Astrocyte (in vitro differentiated cells and primary cell): ENCODE data around the gene DCDC2C. TPM values are rescaled to one million over a fixed set of nuclear protein-coding genes. Genes with fewer than 3 reads are reported as not detected.

Source experiments
- DNase-seq: peaks from one replicate; pipeline ENCODE4 v3.0.0-alpha.2; 2010; ENCODE audit warnings: low read depth
- FAIRE-seq: peaks from 2 replicates; lab custom pipeline; 2011; peaks lifted over from hg19 to GRCh38; lab: Jason Lieb, UNC
- H2AFZ ChIP-seq: 2 replicates; pipeline ENCODE4 v1.6.0; 2012; ENCODE audit warnings: low read depth, low read length, inconsistent platforms
- H3K27ac ChIP-seq: 2 replicates; pipeline ENCODE4 v1.5.1; 2011; ENCODE audit warnings: low read depth, low read length, inconsistent platforms
- H3K27me3 ChIP-seq: 2 replicates; pipeline ENCODE4 v1.6.0; 2011; ENCODE audit warnings: low read length, inconsistent platforms; ENCODE audit not compliant: insufficient read depth
- H3K36me3 ChIP-seq: 2 replicates; pipeline ENCODE4 v1.5.1; 2011; ENCODE audit warnings: low read length, inconsistent platforms; ENCODE audit not compliant: insufficient read depth
- H3K4me1 ChIP-seq: 2 replicates; pipeline ENCODE4 v1.5.1; 2011; ENCODE audit warnings: low read length, inconsistent platforms; ENCODE audit not compliant: insufficient read depth
- H3K4me2 ChIP-seq: 2 replicates; pipeline ENCODE4 v1.6.0; 2012; ENCODE audit warnings: low read length, inconsistent platforms
- H3K4me3 ChIP-seq: 2 replicates; pipeline ENCODE4 v1.5.1; 2011; ENCODE audit warnings: low read depth, mild to moderate bottlenecking, low read length, inconsistent platforms; ENCODE audit not compliant: insufficient read depth
- H3K79me2 ChIP-seq: 2 replicates; pipeline ENCODE4 v1.6.0; 2012; ENCODE audit warnings: mild to moderate bottlenecking, low read length, inconsistent platforms; ENCODE audit not compliant: insufficient read depth
- H3K9ac ChIP-seq: 2 replicates; pipeline ENCODE4 v1.6.0; 2012; ENCODE audit warnings: mild to moderate bottlenecking, low read length, inconsistent platforms
- H3K9me3 ChIP-seq: 2 replicates; pipeline ENCODE4 v1.5.1; 2012; ENCODE audit warnings: low read depth, mild to moderate bottlenecking, low read length, inconsistent platforms; ENCODE audit not compliant: insufficient read depth
- H4K20me1 ChIP-seq: 2 replicates; pipeline ENCODE4 v1.6.0; 2012; ENCODE audit warnings: low read length, inconsistent platforms; ENCODE audit not compliant: insufficient read depth
- H3K27ac Mint-ChIP-seq: one replicate; pipeline ENCODE4 v1.8.0; 2021; ENCODE audit warnings: mild to moderate bottlenecking, mixed read lengths; ENCODE audit not compliant: unreplicated experiment
- H3K27me3 Mint-ChIP-seq: one replicate; pipeline ENCODE4 v1.8.0; 2021; ENCODE audit warnings: low read depth, mixed read lengths; ENCODE audit not compliant: unreplicated experiment
- H3K36me3 Mint-ChIP-seq: one replicate; pipeline ENCODE4 v1.8.0; 2021; ENCODE audit warnings: low read depth, mixed read lengths; ENCODE audit not compliant: unreplicated experiment
- H3K4me1 Mint-ChIP-seq: one replicate; pipeline ENCODE4 v1.8.0; 2021; ENCODE audit warnings: low read depth, mixed read lengths; ENCODE audit not compliant: unreplicated experiment
- H3K4me3 Mint-ChIP-seq: one replicate; pipeline ENCODE4 v1.8.0; 2021; ENCODE audit warnings: mild to moderate bottlenecking, moderate library complexity, mixed read lengths; ENCODE audit not compliant: unreplicated experiment
- H3K9me3 Mint-ChIP-seq: one replicate; pipeline ENCODE4 v1.8.0; 2021; ENCODE audit warnings: mild to moderate bottlenecking, mixed read lengths; ENCODE audit not compliant: unreplicated experiment
- CTCF ChIP-seq: IDR thresholded peaks from 2 replicates; pipeline ENCODE4 v1.5.1; 2011; ENCODE audit warnings: low read depth, mild to moderate bottlenecking, inconsistent platforms, low read length, moderate library complexity; ENCODE audit not compliant: insufficient read depth
- EZH2 ChIP-seq: IDR thresholded peaks from 2 replicates; pipeline ENCODE4 v1.6.1; 2012; ENCODE audit warnings: mild to moderate bottlenecking, low read length, inconsistent platforms; ENCODE audit not compliant: insufficient read depth
- total RNA-seq: library from RNA; stranded (reverse); gene quantifications from 2 replicates; pipeline ENCODE4 v1.2.1, GENCODE V29; 2021

The DCDC2C gene
- total RNA-seq, 1 donor from 2014 or later, result not detected

GRCh38 chr2:3770724-3771415 is 67.5 kb downstream of the DCDC2C start:
- Mint-ChIP-seq H3K27me3 (peaks cover 10% of the 10 kb centered on the region), H3K4me3 (no peak overlapping the region)
- no peak overlapping the region for H3K4me3 ChIP-seq

GRCh38 chr2:3771576-3771975 is 68.2 kb downstream of the DCDC2C start:
- Histone ChIP-seq H3K4me1 (no peaks in the 10 kb centered on the region), H3K9me3 (peaks cover 3% of the 10 kb centered on the region), H3K79me2 (no peaks in the 10 kb centered on the region), H3K4me2 (no peak overlapping the region), H3K4me3 (no peak overlapping the region), H4K20me1 (no peaks in the 10 kb centered on the region), H2AFZ (no peak overlapping the region), H3K27ac (no peak overlapping the region), H3K27me3 (peaks cover 2% of the 10 kb centered on the region), H3K36me3 (no peaks in the 10 kb centered on the region), H3K9ac (no peak overlapping the region)
- Mint-ChIP-seq H3K27ac (no peak overlapping the region), H3K4me1 (no peaks in the 10 kb centered on the region), H3K9me3 (peaks cover 6% of the 10 kb centered on the region), H3K4me3 (no peak overlapping the region), H3K36me3 (no peaks in the 10 kb centered on the region), H3K27me3 (peaks cover 13% of the 10 kb centered on the region)
- FAIRE-seq, result no peak
- DNase-seq, result no peak
- TF ChIP-seq CTCF (no peak), EZH2 (no peak)

More at GRCh38 chr2:3770724-3771415, 67.5 kb downstream of the DCDC2C start:
- peaks cover under 1% of the 10 kb centered on the region for H3K9me3 Mint-ChIP-seq
- Histone ChIP-seq H3K27me3 (peaks cover 2% of the 10 kb centered on the region), H3K36me3 (no peaks in the 10 kb centered on the region), H3K27ac (no peak overlapping the region), H3K4me1 (no peaks in the 10 kb centered on the region), H3K9me3 (peaks cover 3% of the 10 kb centered on the region), H3K79me2 (no peaks in the 10 kb centered on the region), H2AFZ (no peak overlapping the region), H4K20me1 (no peaks in the 10 kb centered on the region), H3K9ac (no peak overlapping the region), H3K4me2 (no peak overlapping the region)
- DNase-seq (no peak), FAIRE-seq (no peak)
- no peaks in the 10 kb centered on the region for H3K36me3 Mint-ChIP-seq
- TF ChIP-seq EZH2 (no peak), CTCF (no peak)
- no peaks in the 10 kb centered on the region for H3K4me1 Mint-ChIP-seq
- no peak overlapping the region for H3K27ac Mint-ChIP-seq

- Histone ChIP-seq H3K36me3 (no peaks in the 10 kb centered on the region), H3K9ac (no peak overlapping the region), H3K27me3 (no peaks in the 10 kb centered on the region), H3K4me2 (no peak overlapping the region), H3K4me1 (no peaks in the 10 kb centered on the region), H3K9me3 (peaks cover 3% of the 10 kb centered on the region), H4K20me1 (no peaks in the 10 kb centered on the region), H2AFZ (no peak overlapping the region), H3K27ac (no peak overlapping the region), H3K79me2 (no peaks in the 10 kb centered on the region), H3K4me3 (no peak overlapping the region)
- Mint-ChIP-seq H3K27ac (no peak overlapping the region), H3K27me3 (peaks cover 15% of the 10 kb centered on the region), H3K9me3 (peaks cover 12% of the 10 kb centered on the region), H3K4me1 (no peaks in the 10 kb centered on the region), H3K36me3 (no peaks in the 10 kb centered on the region), H3K4me3 (no peak overlapping the region)
- DNase-seq (no peak), FAIRE-seq (no peak)
- TF ChIP-seq EZH2 (no peak), CTCF (no peak)
Observed at GRCh38 chr2:3774336-3774735, 71.0 kb downstream of the DCDC2C start.
